ENCODE measurements around the gene AMOTL1.

AMOTL1 gene

GRCh38 chr11:94767701-94768601 is at the start of gene AMOTL1:
TSS of gene AMOTL1 (plus strand) at chr11:94768356. CDS start at chr11:94768512, 156 bp downstream.
- DNase-seq, result peak; percentile 95

- no peak for DNase-seq
Observed at GRCh38 chr11:94719876-94720275, 48.3 kb upstream of the AMOTL1 start.

GRCh38 chr11:94721565-94722292 is 46.4 kb upstream of the AMOTL1 start:
- no peak for DNase-seq

GRCh38 chr11:94722735-94723134 is 45.4 kb upstream of the AMOTL1 start:
- DNase-seq, result no peak

- DNase-seq, result no peak
Observed at GRCh38 chr11:94725097-94725496, 43.1 kb upstream of the AMOTL1 start.

GRCh38 chr11:94727819-94728218 is 40.3 kb upstream of the AMOTL1 start:
- no peak for DNase-seq

- no peak for DNase-seq
Observed at GRCh38 chr11:94728541-94728940, 39.6 kb upstream of the AMOTL1 start.

GRCh38 chr11:94728966-94729751 is 39.0 kb upstream of the AMOTL1 start:
- DNase-seq, result no peak

GRCh38 chr11:94730153-94730552 is 38.0 kb upstream of the AMOTL1 start:
- DNase-seq, result no peak

GRCh38 chr11:94731880-94732601 is 36.1 kb upstream of the AMOTL1 start:
- DNase-seq, result no peak

GRCh38 chr11:94732617-94733281 is 35.4 kb upstream of the AMOTL1 start:
- no peak for DNase-seq

- DNase-seq, result no peak
Observed at GRCh38 chr11:94734563-94735275, 33.4 kb upstream of the AMOTL1 start.

GRCh38 chr11:94735907-94736306 is 32.2 kb upstream of the AMOTL1 start:
- DNase-seq, result no peak

GRCh38 chr11:94737171-94737611 is 31.0 kb upstream of the AMOTL1 start:
- no peak for DNase-seq

GRCh38 chr11:94738746-94739145 is 29.4 kb upstream of the AMOTL1 start:
- no peak for DNase-seq

GRCh38 chr11:94739331-94739730 is 28.8 kb upstream of the AMOTL1 start:
- no peak for DNase-seq

GRCh38 chr11:94740083-94741021 is 27.8 kb upstream of the AMOTL1 start:
- DNase-seq, result peak; percentile 77

- peak; percentile 73 for DNase-seq
Observed at GRCh38 chr11:94741022-94741679, 27.0 kb upstream of the AMOTL1 start.

GRCh38 chr11:94742665-94743064 is 25.5 kb upstream of the AMOTL1 start:
- no peak for DNase-seq
